Karpas-422 (cell line): ENCODE results near the gene UVSSA. TPM values are rescaled to one million over a fixed set of nuclear protein-coding genes. Genes with fewer than 3 reads are reported as not detected.
"Not testable (repeated sequence)": the region's sequence is repeated elsewhere in the genome, so short reads cannot be mapped to it uniquely, and the experiment has no call there.

Experiments
- DNase-seq: peaks from one replicate; pipeline ENCODE4 v3.0.0-alpha.2; 2015
- H2AFZ ChIP-seq: fragments of 200-600 bp; sonication (generic); 2 replicates; pipeline ENCODE4 v1.6.1; 2014; ENCODE audit warnings: antibody characterized with exemption, low read length, mixed read lengths
- H3K27ac ChIP-seq: fragments of 200-600 bp; sonication (generic); 2 replicates; pipeline ENCODE4 v1.5.1; 2014; ENCODE audit warnings: mild to moderate bottlenecking, low read length, moderate library complexity
- H3K27me3 ChIP-seq: fragments of 200-600 bp; sonication (generic); 2 replicates; pipeline ENCODE4 v1.6.1; 2014; ENCODE audit warnings: low read length, mixed read lengths
- H3K36me3 ChIP-seq: fragments of 200-600 bp; sonication (generic); 2 replicates; pipeline ENCODE4 v1.6.1; 2014; ENCODE audit warnings: low read length, mixed read lengths; ENCODE audit not compliant: insufficient read depth
- H3K4me1 ChIP-seq: fragments of 200-600 bp; sonication (generic); 2 replicates; pipeline ENCODE4 v1.6.1; 2014; ENCODE audit warnings: mild to moderate bottlenecking, low read length, mixed read lengths
- H3K4me2 ChIP-seq: fragments of 200-600 bp; sonication (generic); 2 replicates; pipeline ENCODE4 v1.6.1; 2014; ENCODE audit warnings: low read length, low read depth, mild to moderate bottlenecking; ENCODE audit not compliant: poor library complexity, severe bottlenecking
- H3K4me3 ChIP-seq: fragments of 200-600 bp; sonication (generic); 2 replicates; pipeline ENCODE4 v1.5.1; 2014; ENCODE audit warnings: mild to moderate bottlenecking, antibody characterized with exemption, low read length, mixed read lengths
- H3K79me2 ChIP-seq: fragments of 200-600 bp; sonication (generic); 2 replicates; pipeline ENCODE4 v1.6.1; 2014; ENCODE audit warnings: mild to moderate bottlenecking, low read length, mixed read lengths
- H3K9ac ChIP-seq: fragments of 200-600 bp; sonication (generic); 2 replicates; pipeline ENCODE4 v1.6.0; 2014; ENCODE audit warnings: low read length
- H3K9me2 ChIP-seq: fragments of 200-600 bp; sonication (generic), shearing (Covaris generic); replicated peaks from 2 replicates; pipeline ENCODE4 v1.6.0; 2014; ENCODE audit warnings: mild to moderate bottlenecking, low read length, moderate library complexity; ENCODE audit not compliant: insufficient read depth
- H3K9me3 ChIP-seq: fragments of 300-700, 200-600 bp; sonication (generic); 2 replicates; pipeline ENCODE4 v1.6.1; 2014; ENCODE audit warnings: low read length, mixed read lengths
- H4K20me1 ChIP-seq: fragments of 200-600 bp; sonication (generic); 2 replicates; pipeline ENCODE4 v1.6.1; 2014; ENCODE audit warnings: mild to moderate bottlenecking, antibody characterized with exemption, low read length, low read depth; ENCODE audit not compliant: insufficient read depth
- total RNA-seq: library from RNA; depleted of rRNA; stranded (reverse); fragments of >200 nt; shearing (Covaris generic); gene quantifications from 2 replicates; pipeline ENCODE4 v1.2.3, GENCODE V29; 2014; ENCODE audit warnings: low replicate concordance

Gene UVSSA
- total RNA-seq, 1 experiment from 2014 or later: 12.4 TPM

GRCh38 chr4:1321486-1321885 is 25.5 kb upstream of the UVSSA start:
- peaks cover 5% of the 10 kb centered on the region; the same call in 1 of the 2 replicates for H4K20me1 ChIP-seq
- H3K36me3 ChIP-seq: 0 out of 2 replicates have a peak, but pooled peaks cover 2% of the 10 kb centered on the region
- no peak for DNase-seq

GRCh38 chr4:1321946-1322650 is 24.9 kb upstream of the UVSSA start:
- no peak for DNase-seq
- H3K4me1 ChIP-seq: no peaks in the 10 kb centered on the region
- H3K4me3 ChIP-seq: no peak overlapping the region
- no peaks in the 10 kb centered on the region for H3K27me3 ChIP-seq
- H4K20me1 ChIP-seq: peaks cover 5% of the 10 kb centered on the region; the same call in 1 of the 2 replicates
- H3K4me2 ChIP-seq: no peak overlapping the region
- no peaks in the 10 kb centered on the region; the same call in 1 of the 2 replicates for H3K79me2 ChIP-seq
- no peaks in the 10 kb centered on the region for H3K9me2 ChIP-seq
- no peak overlapping the region for H3K9ac ChIP-seq
- no peak overlapping the region for H2AFZ ChIP-seq
- H3K27ac ChIP-seq: no peak overlapping the region
- H3K9me3 ChIP-seq: no peaks in the 10 kb centered on the region
- 0 out of 2 replicates have a peak, but pooled peaks cover 2% of the 10 kb centered on the region for H3K36me3 ChIP-seq

More at GRCh38 chr4:1321486-1321885, 25.5 kb upstream of the UVSSA start:
- no peaks in the 10 kb centered on the region for H3K27me3 ChIP-seq
- no peaks in the 10 kb centered on the region for H3K9me2 ChIP-seq
- H3K9me3 ChIP-seq: no peaks in the 10 kb centered on the region
- no peaks in the 10 kb centered on the region; the same call in 1 of the 2 replicates for H3K79me2 ChIP-seq
- no peak overlapping the region for H3K9ac ChIP-seq
- H3K27ac ChIP-seq: no peak overlapping the region
- H2AFZ ChIP-seq: no peak overlapping the region
- H3K4me1 ChIP-seq: no peaks in the 10 kb centered on the region
- H3K4me3 ChIP-seq: no peak overlapping the region
- no peak overlapping the region for H3K4me2 ChIP-seq

GRCh38 chr4:1323280-1323634 is 23.8 kb upstream of the UVSSA start:
- no peak overlapping the region for H3K4me3 ChIP-seq
- H3K36me3 ChIP-seq: no peaks in the 10 kb centered on the region
- H4K20me1 ChIP-seq: peaks cover 5% of the 10 kb centered on the region; the same call in 1 of the 2 replicates
- H3K4me1 ChIP-seq: no peaks in the 10 kb centered on the region
- no peak overlapping the region for H2AFZ ChIP-seq
- H3K9ac ChIP-seq: no peak overlapping the region
- H3K9me2 ChIP-seq: no peaks in the 10 kb centered on the region
- no peak overlapping the region for H3K4me2 ChIP-seq
- no peak overlapping the region for H3K27ac ChIP-seq
- H3K9me3 ChIP-seq: no peaks in the 10 kb centered on the region
- no peak for DNase-seq
- no peaks in the 10 kb centered on the region for H3K27me3 ChIP-seq
- H3K79me2 ChIP-seq: no peaks in the 10 kb centered on the region; the same call in 1 of the 2 replicates

GRCh38 chr4:1323635-1324442 is 23.2 kb upstream of the UVSSA start:
- Histone ChIP-seq H3K79me2 (no peaks in the 10 kb centered on the region; the same call in 1 of the 2 replicates), H3K27me3 (no peaks in the 10 kb centered on the region), H3K9me3 (no peaks in the 10 kb centered on the region), H3K27ac (no peak overlapping the region), H3K4me2 (no peak overlapping the region), H3K4me1 (no peaks in the 10 kb centered on the region), H3K36me3 (no peaks in the 10 kb centered on the region), H4K20me1 (peaks cover 5% of the 10 kb centered on the region; the same call in 1 of the 2 replicates), H3K9me2 (no peaks in the 10 kb centered on the region), H3K4me3 (no peak overlapping the region), H3K9ac (no peak overlapping the region), H2AFZ (no peak overlapping the region)
- no peak for DNase-seq

- DNase-seq, H3K79me2 ChIP-seq, H3K27me3 ChIP-seq, H3K4me3 ChIP-seq, H2AFZ ChIP-seq, H3K9me2 ChIP-seq, H3K9me3 ChIP-seq, H4K20me1 ChIP-seq, H3K4me1 ChIP-seq, H3K36me3 ChIP-seq, H3K9ac ChIP-seq, H3K4me2 ChIP-seq, H3K27ac ChIP-seq: not testable (repeated sequence)
These were observed 22.4 kb upstream of the UVSSA start for GRCh38 chr4:1324443-1325175.

- no peaks in the 10 kb centered on the region for H3K9me2 ChIP-seq
- H3K27ac ChIP-seq: no peak overlapping the region
- no peak overlapping the region for H3K4me3 ChIP-seq
- no peaks in the 10 kb centered on the region for H3K36me3 ChIP-seq
- peaks cover 5% of the 10 kb centered on the region; the same call in 1 of the 2 replicates for H4K20me1 ChIP-seq
- H3K4me2 ChIP-seq: no peak overlapping the region
- H2AFZ ChIP-seq: no peak overlapping the region
- H3K9me3 ChIP-seq: no peaks in the 10 kb centered on the region
- no peaks in the 10 kb centered on the region; the same call in 1 of the 2 replicates for H3K79me2 ChIP-seq
- H3K9ac ChIP-seq: no peak overlapping the region
- no peaks in the 10 kb centered on the region for H3K4me1 ChIP-seq
- no peaks in the 10 kb centered on the region for H3K27me3 ChIP-seq
- DNase-seq: no peak
These were observed 21.9 kb upstream of the UVSSA start for GRCh38 chr4:1325176-1325480.

- H3K27ac ChIP-seq: no peak overlapping the region
- H3K79me2 ChIP-seq: no peaks in the 10 kb centered on the region; the same call in 1 of the 2 replicates
- H3K27me3 ChIP-seq: no peaks in the 10 kb centered on the region
- DNase-seq: no peak
- peaks cover 5% of the 10 kb centered on the region; the same call in 1 of the 2 replicates for H4K20me1 ChIP-seq
- H3K9me2 ChIP-seq: no peaks in the 10 kb centered on the region
- no peak overlapping the region for H3K4me3 ChIP-seq
- no peak overlapping the region for H3K4me2 ChIP-seq
- H3K36me3 ChIP-seq: no peaks in the 10 kb centered on the region
- H2AFZ ChIP-seq: no peak overlapping the region
- H3K9me3 ChIP-seq: no peaks in the 10 kb centered on the region
- no peaks in the 10 kb centered on the region for H3K4me1 ChIP-seq
- H3K9ac ChIP-seq: no peak overlapping the region
These were observed 21.1 kb upstream of the UVSSA start for GRCh38 chr4:1325681-1326635.
